Activated naive CD4-positive, alpha-beta T cell treated with anti-CD3 and anti-CD28 coated beads for 36 hours (primary cell): ENCODE results near the gene EXOC4. TPM values are rescaled to one million over a fixed set of nuclear protein-coding genes. Genes with fewer than 3 reads are reported as not detected.

Source experiments
- CTCF ChIA-PET: fragments of 350-600 bp; sonication (Branson Sonifier 250); formaldehyde crosslinking; loops from one replicate; lab custom pipeline; 2021; ENCODE audit warnings: antibody characterized with exemption; lab: Charles Lee
- DNase-seq: peaks from one replicate; pipeline ENCODE4 v3.0.0-alpha.2; 2020
- H3K27ac Mint-ChIP-seq: one replicate; pipeline ENCODE4 v1.8.0; 2021; ENCODE audit warnings: mild to moderate bottlenecking, mixed read lengths
- H3K27me3 Mint-ChIP-seq: one replicate; pipeline ENCODE4 v1.8.0; 2021; ENCODE audit warnings: low read depth, mixed read lengths
- H3K36me3 Mint-ChIP-seq: one replicate; pipeline ENCODE4 v1.8.0; 2021; ENCODE audit warnings: low read depth, mixed read lengths
- H3K4me1 Mint-ChIP-seq: one replicate; pipeline ENCODE4 v1.8.0; 2021; ENCODE audit warnings: low read depth, mixed read lengths
- H3K4me3 Mint-ChIP-seq: one replicate; pipeline ENCODE4 v1.8.0; 2021; ENCODE audit warnings: mild to moderate bottlenecking, moderate library complexity, mixed read lengths
- H3K9me3 Mint-ChIP-seq: one replicate; pipeline ENCODE4 v1.8.0; 2021; ENCODE audit warnings: mixed read lengths
- intact Hi-C: fragments of 100-400 bp; cut with micrococcal nuclease; formaldehyde crosslinking; loops from one replicate; pipeline ENCODE4 v1.15.1; 2023
- total RNA-seq, 2 experiments: library from RNA; stranded (reverse); gene quantifications; one replicate each; pipeline ENCODE4 v1.2.3, GENCODE V29; 2021

EXOC4 gene
- total RNA-seq, 2 experiments from 2014 or later: 57.1 to 62.1 TPM

- CTCF ChIA-PET: no interaction called here
- Mint-ChIP-seq H3K9me3 (no peaks in the 10 kb centered on the region), H3K4me1 (no peaks in the 10 kb centered on the region), H3K4me3 (no peak overlapping the region), H3K36me3 (peaks cover 23% of the 10 kb centered on the region), H3K27me3 (no peaks in the 10 kb centered on the region), H3K27ac (no peak overlapping the region)
- no peak for DNase-seq
- intact Hi-C loops: no loop called here
Measured at GRCh38 chr7:133997463-133997862, 744.6 kb downstream of the EXOC4 start.

- H3K9me3 Mint-ChIP-seq: no peaks in the 10 kb centered on the region
- CTCF ChIA-PET: no interaction called here
Measured at GRCh38 chr7:133999178-133999577, 746.3 kb downstream of the EXOC4 start.

GRCh38 chr7:134004829-134005505 lies 752.1 kb downstream of the EXOC4 start:
- no peak overlapping the region for H3K4me3 Mint-ChIP-seq
- no peak overlapping the region for H3K27ac Mint-ChIP-seq
- CTCF ChIA-PET: no interaction called here
- no peaks in the 10 kb centered on the region for H3K9me3 Mint-ChIP-seq
- DNase-seq: no peak
- no peaks in the 10 kb centered on the region for H3K27me3 Mint-ChIP-seq
- H3K4me1 Mint-ChIP-seq: no peaks in the 10 kb centered on the region
- intact Hi-C loops: no loop called here
- H3K36me3 Mint-ChIP-seq: peaks cover 37% of the 10 kb centered on the region

More at GRCh38 chr7:133999178-133999577, 746.3 kb downstream of the EXOC4 start:
- Mint-ChIP-seq H3K27ac (no peak overlapping the region), H3K4me3 (no peak overlapping the region), H3K4me1 (no peaks in the 10 kb centered on the region), H3K27me3 (no peaks in the 10 kb centered on the region), H3K36me3 (peaks cover 21% of the 10 kb centered on the region)
- no peak for DNase-seq
- intact Hi-C loops: no loop called here

GRCh38 chr7:134009314-134010110 lies 756.6 kb downstream of the EXOC4 start:
- Mint-ChIP-seq H3K4me1 (no peaks in the 10 kb centered on the region), H3K36me3 (peaks cover 39% of the 10 kb centered on the region), H3K9me3 (no peaks in the 10 kb centered on the region), H3K4me3 (no peak overlapping the region), H3K27me3 (no peaks in the 10 kb centered on the region), H3K27ac (no peak overlapping the region)
- DNase-seq: no peak
- intact Hi-C loops: no loop called here
- CTCF ChIA-PET: interaction anchor here (0.7 kb wide), 1 partner anchor 365 kb away, joined by 3 read pairs; no protein-coding TSS in a partner anchor

GRCh38 chr7:134013249-134013648 lies 760.4 kb downstream of the EXOC4 start:
- Mint-ChIP-seq H3K4me3 (no peak overlapping the region), H3K27me3 (no peaks in the 10 kb centered on the region), H3K27ac (no peak overlapping the region), H3K4me1 (no peaks in the 10 kb centered on the region), H3K9me3 (no peaks in the 10 kb centered on the region), H3K36me3 (peaks cover 22% of the 10 kb centered on the region)
- CTCF ChIA-PET: no interaction called here
- DNase-seq: no peak
- intact Hi-C loops: no loop called here

- no peaks in the 10 kb centered on the region for H3K4me1 Mint-ChIP-seq
- H3K27ac Mint-ChIP-seq: no peak overlapping the region
- no peaks in the 10 kb centered on the region for H3K27me3 Mint-ChIP-seq
- intact Hi-C loops: no loop called here
- CTCF ChIA-PET: interaction anchor here (0.6 kb wide), 1 partner anchor 235 kb away, joined by 4 read pairs; no protein-coding TSS in a partner anchor
- H3K36me3 Mint-ChIP-seq: peaks cover 10% of the 10 kb centered on the region
- H3K4me3 Mint-ChIP-seq: no peak overlapping the region
- DNase-seq: no peak
- no peaks in the 10 kb centered on the region for H3K9me3 Mint-ChIP-seq
Measured at GRCh38 chr7:134014935-134015334, 762.1 kb downstream of the EXOC4 start.

- no peaks in the 10 kb centered on the region for H3K4me1 Mint-ChIP-seq
- H3K27ac Mint-ChIP-seq: no peak overlapping the region
- CTCF ChIA-PET: interaction anchor here (1.1 kb wide), 1 partner anchor 14 kb away, joined by 4 read pairs; no protein-coding TSS in a partner anchor
- H3K36me3 Mint-ChIP-seq: peaks cover 4% of the 10 kb centered on the region
- intact Hi-C loops: no loop called here
- no peak overlapping the region for H3K4me3 Mint-ChIP-seq
- H3K9me3 Mint-ChIP-seq: no peaks in the 10 kb centered on the region
- DNase-seq: peak; percentile 14
- H3K27me3 Mint-ChIP-seq: no peaks in the 10 kb centered on the region
Measured at GRCh38 chr7:134016223-134016941, 763.5 kb downstream of the EXOC4 start.

- Mint-ChIP-seq H3K9me3 (no peaks in the 10 kb centered on the region), H3K27ac (no peak overlapping the region), H3K27me3 (no peaks in the 10 kb centered on the region), H3K4me1 (no peaks in the 10 kb centered on the region), H3K36me3 (peaks cover 4% of the 10 kb centered on the region), H3K4me3 (no peak overlapping the region)
- CTCF ChIA-PET: interaction anchor here (0.6 kb wide), 1 partner anchor 1062 kb away, joined by 3 read pairs; no protein-coding TSS in a partner anchor
- intact Hi-C loops: no loop called here
- DNase-seq: no peak
Measured at GRCh38 chr7:134016942-134017303, 764.0 kb downstream of the EXOC4 start.

GRCh38 chr7:134018306-134018705 lies 765.4 kb downstream of the EXOC4 start:
- Mint-ChIP-seq H3K4me3 (no peak overlapping the region), H3K9me3 (no peaks in the 10 kb centered on the region), H3K36me3 (peaks cover 4% of the 10 kb centered on the region), H3K27ac (no peak overlapping the region), H3K4me1 (no peaks in the 10 kb centered on the region), H3K27me3 (no peaks in the 10 kb centered on the region)
- intact Hi-C loops: no loop called here
- DNase-seq: no peak
- CTCF ChIA-PET: no interaction called here

- CTCF ChIA-PET: interaction anchor here (1.0 kb wide), 1 partner anchor 7 kb away, joined by 3 read pairs; no protein-coding TSS in a partner anchor
Measured at GRCh38 chr7:134019251-134019650, 766.4 kb downstream of the EXOC4 start.

GRCh38 chr7:134021836-134022235 lies 769.0 kb downstream of the EXOC4 start:
- intact Hi-C loops: no loop called here
- no peak overlapping the region for H3K27ac Mint-ChIP-seq
- no peaks in the 10 kb centered on the region for H3K9me3 Mint-ChIP-seq
- no peak overlapping the region for H3K4me3 Mint-ChIP-seq
- H3K36me3 Mint-ChIP-seq: peaks cover 8% of the 10 kb centered on the region
- CTCF ChIA-PET: interaction anchor here (0.9 to 1.2 kb wide), 2 partner anchors 10 to 11 kb away, joined by 3 read pairs; no protein-coding TSS in a partner anchor
- H3K4me1 Mint-ChIP-seq: no peaks in the 10 kb centered on the region
- no peak for DNase-seq
- no peaks in the 10 kb centered on the region for H3K27me3 Mint-ChIP-seq

More at GRCh38 chr7:134019251-134019650, 766.4 kb downstream of the EXOC4 start:
- intact Hi-C loops: no loop called here
- no peaks in the 10 kb centered on the region for H3K27me3 Mint-ChIP-seq
- no peak for DNase-seq
- no peak overlapping the region for H3K27ac Mint-ChIP-seq
- H3K36me3 Mint-ChIP-seq: peaks cover 4% of the 10 kb centered on the region
- H3K9me3 Mint-ChIP-seq: no peaks in the 10 kb centered on the region
- no peak overlapping the region for H3K4me3 Mint-ChIP-seq
- no peaks in the 10 kb centered on the region for H3K4me1 Mint-ChIP-seq

- CTCF ChIA-PET: interaction anchor here (0.9 to 1.2 kb wide), 2 partner anchors 10 to 11 kb away, joined by 3 read pairs; no protein-coding TSS in a partner anchor
- Mint-ChIP-seq H3K36me3 (peaks cover 9% of the 10 kb centered on the region), H3K4me3 (no peak overlapping the region), H3K27ac (no peak overlapping the region), H3K9me3 (no peaks in the 10 kb centered on the region), H3K27me3 (no peaks in the 10 kb centered on the region), H3K4me1 (no peaks in the 10 kb centered on the region)
- no peak for DNase-seq
- intact Hi-C loops: no loop called here
Measured at GRCh38 chr7:134022286-134022911, 769.5 kb downstream of the EXOC4 start.
